K562 (cell line): Measurements from ENCODE around the gene SLC25A42. TPM values are rescaled to one million over a fixed set of nuclear protein-coding genes. Genes with fewer than 3 reads are reported as not detected.
A peak's percentile ranks its signal among the peaks of the same experiment; 100 is the strongest.

Experiments
- MYNN ChIP-seq, 2 experiments: sonication (generic); formaldehyde crosslinking in 1 of 2; IDR thresholded peaks; 2 replicates each; pipeline versions ENCODE4 v1.5.0 to v1.6.1; 2016 to 2020; ENCODE audit warnings: antibody characterized with exemption in 1 of 2, missing genetic modification reagents in 1 of 2
- RNF2 ChIP-seq: sonication (generic); IDR thresholded peaks from 2 replicates; pipeline ENCODE4 v1.6.1; 2016
- SMAD2 ChIP-seq: fragments of 150-350 bp; IDR thresholded peaks from 2 replicates; pipeline ENCODE4 v1.6.1; 2014; ENCODE audit warnings: low read depth, mild to moderate bottlenecking, low read length
- SMARCA4 ChIP-seq: fragments of 450-650 bp; IDR thresholded peaks from 2 replicates; pipeline ENCODE4 v1.6.1; 2016
- ZNF121 ChIP-seq: sonication (generic); formaldehyde crosslinking; conservative IDR thresholded peaks from 2 replicates; pipeline ENCODE4 v1.8.0; 2022; ENCODE audit warnings: missing genetic modification reagents
- ZNF589 ChIP-seq: fragments of 200-800 bp; sonication (Bioruptor generic); IDR thresholded peaks from 2 replicates; pipeline ENCODE4 v1.6.1; 2016; ENCODE audit warnings: low read depth, missing genetic modification characterization, missing compliant biosample characterization
- polyA plus RNA-seq, 8 experiments: library from polyadenylated mRNA; depleted of rRNA in 4 of 8; stranded (reverse) in 5 of 8; unstranded in 3 of 8; fragments of >200 nt; fragmentation: Nextera tagmentation in 2 of 8; fragmentation: Illumina TruSeq in 1 of 8; extraction: Ambion mirVana in 2 of 8; extraction: Trizol in 1 of 8; gene quantifications; 2 replicates each; pipeline versions ENCODE4 v1.2.1 to v1.2.3, GENCODE V29; 2011 to 2014; ENCODE audit warnings: inconsistent platforms in 1 of 8, missing spikeins in 1 of 8
- total RNA-seq, 7 experiments: library from RNA; depleted of rRNA in 6 of 7; stranded (reverse); fragments of >200 nt in 6 of 7; fragmentation: Illumina TruSeq in 2 of 7; extraction: Trizol in 2 of 7; gene quantifications; 2 replicates each; pipeline versions ENCODE4 v1.2.1 to v1.2.3, GENCODE V29; 2011 to 2021; ENCODE audit warnings: low replicate concordance in 1 of 7
- TF ChIP-seq, protein P1 (sequence below): fragments of 450-650 bp; IDR thresholded peaks from 2 replicates; pipeline ENCODE4 v1.6.1; 2017; ENCODE audit warnings: antibody characterized with exemption
- TF ChIP-seq, protein P2 (sequence below): fragments of 200-400 bp; formaldehyde crosslinking; IDR thresholded peaks from 2 replicates; pipeline ENCODE4 v1.6.1; 2017; ENCODE audit warnings: mild to moderate bottlenecking, low read depth, low read length, moderate library complexity
- TF ChIP-seq, protein P3 (sequence below): fragments of 250-450 bp; sonication (Bioruptor Pico); IDR thresholded peaks from 2 replicates; pipeline ENCODE4 v1.8.0; 2021; ENCODE audit warnings: mild to moderate bottlenecking, moderate library complexity
- TF ChIP-seq, protein P4 (sequence below): fragments of 250-450 bp; sonication (Bioruptor Pico); IDR thresholded peaks from 2 replicates; pipeline ENCODE4 v1.8.0; 2022; ENCODE audit warnings: inconsistent platforms, mild to moderate bottlenecking, moderate library complexity, borderline replicate concordance

The SLC25A42 gene
- total and polyA plus RNA-seq, 9 of the 15 experiments (the other 6 are each of a cell fraction or from before 2014, with no cell fraction given): 0.59 to 32.2 (median 14.1) TPM

DNA sequence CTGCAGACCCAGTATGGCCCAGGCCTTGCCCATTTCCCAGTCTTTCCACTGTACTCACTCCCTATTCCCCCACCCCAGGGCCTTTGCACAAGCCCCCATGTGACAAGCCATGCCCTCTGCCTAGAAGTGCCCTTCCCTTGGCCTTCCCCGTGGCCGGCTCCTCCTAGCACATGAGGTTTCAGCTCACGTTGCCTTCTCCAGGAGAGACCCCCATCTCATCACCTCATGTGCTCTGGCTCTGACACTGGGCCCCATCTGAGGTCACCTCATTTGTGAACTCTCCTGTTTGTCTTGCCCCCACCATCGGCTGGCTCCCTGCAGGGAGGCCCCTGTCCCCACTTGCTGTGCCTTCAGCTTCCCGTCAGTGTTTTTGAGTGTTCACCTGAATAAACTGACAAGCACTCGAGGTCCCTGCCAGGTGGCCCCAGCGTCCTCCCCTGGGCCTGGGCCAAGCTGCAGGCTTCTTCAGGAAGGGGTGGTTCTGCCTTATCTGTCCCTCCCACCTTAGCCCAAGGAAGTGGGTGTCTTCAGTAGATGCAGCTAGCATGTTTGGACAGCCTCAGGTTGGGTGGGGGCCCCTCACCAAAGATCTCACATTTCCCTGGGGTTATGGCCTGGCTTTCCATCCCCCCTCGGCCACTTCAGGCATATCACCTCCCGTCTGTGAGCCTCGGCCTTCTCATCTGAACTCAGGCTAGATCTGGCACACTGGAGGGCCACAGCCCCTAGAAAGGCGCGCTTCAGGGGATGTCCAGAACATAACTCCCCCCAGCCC lies 3.8 kb upstream of the SLC25A42 start (continued):
- TF ChIP-seq, protein P1, sequence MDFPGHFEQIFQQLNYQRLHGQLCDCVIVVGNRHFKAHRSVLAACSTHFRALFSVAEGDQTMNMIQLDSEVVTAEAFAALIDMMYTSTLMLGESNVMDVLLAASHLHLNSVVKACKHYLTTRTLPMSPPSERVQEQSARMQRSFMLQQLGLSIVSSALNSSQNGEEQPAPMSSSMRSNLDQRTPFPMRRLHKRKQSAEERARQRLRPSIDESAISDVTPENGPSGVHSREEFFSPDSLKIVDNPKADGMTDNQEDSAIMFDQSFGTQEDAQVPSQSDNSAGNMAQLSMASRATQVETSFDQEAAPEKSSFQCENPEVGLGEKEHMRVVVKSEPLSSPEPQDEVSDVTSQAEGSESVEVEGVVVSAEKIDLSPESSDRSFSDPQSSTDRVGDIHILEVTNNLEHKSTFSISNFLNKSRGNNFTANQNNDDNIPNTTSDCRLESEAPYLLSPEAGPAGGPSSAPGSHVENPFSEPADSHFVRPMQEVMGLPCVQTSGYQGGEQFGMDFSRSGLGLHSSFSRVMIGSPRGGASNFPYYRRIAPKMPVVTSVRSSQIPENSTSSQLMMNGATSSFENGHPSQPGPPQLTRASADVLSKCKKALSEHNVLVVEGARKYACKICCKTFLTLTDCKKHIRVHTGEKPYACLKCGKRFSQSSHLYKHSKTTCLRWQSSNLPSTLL: no peak
- TF ChIP-seq SMARCA4 (peak; percentile 95), RNF2 (peak; percentile 97), MYNN (IDR thresholded peaks at IDR 0.05) (peak; percentile 86), MYNN (CRISPR knock-in tag; IDR thresholded peaks at IDR 0.05) (no peak), ZNF121 (CRISPR knock-in tag) (no peak), SMAD2 (no peak), ZNF589 (CRISPR knock-in tag) (peak; percentile 88; the same call in 1 of the 2 replicates)
- TF ChIP-seq, protein P2, sequence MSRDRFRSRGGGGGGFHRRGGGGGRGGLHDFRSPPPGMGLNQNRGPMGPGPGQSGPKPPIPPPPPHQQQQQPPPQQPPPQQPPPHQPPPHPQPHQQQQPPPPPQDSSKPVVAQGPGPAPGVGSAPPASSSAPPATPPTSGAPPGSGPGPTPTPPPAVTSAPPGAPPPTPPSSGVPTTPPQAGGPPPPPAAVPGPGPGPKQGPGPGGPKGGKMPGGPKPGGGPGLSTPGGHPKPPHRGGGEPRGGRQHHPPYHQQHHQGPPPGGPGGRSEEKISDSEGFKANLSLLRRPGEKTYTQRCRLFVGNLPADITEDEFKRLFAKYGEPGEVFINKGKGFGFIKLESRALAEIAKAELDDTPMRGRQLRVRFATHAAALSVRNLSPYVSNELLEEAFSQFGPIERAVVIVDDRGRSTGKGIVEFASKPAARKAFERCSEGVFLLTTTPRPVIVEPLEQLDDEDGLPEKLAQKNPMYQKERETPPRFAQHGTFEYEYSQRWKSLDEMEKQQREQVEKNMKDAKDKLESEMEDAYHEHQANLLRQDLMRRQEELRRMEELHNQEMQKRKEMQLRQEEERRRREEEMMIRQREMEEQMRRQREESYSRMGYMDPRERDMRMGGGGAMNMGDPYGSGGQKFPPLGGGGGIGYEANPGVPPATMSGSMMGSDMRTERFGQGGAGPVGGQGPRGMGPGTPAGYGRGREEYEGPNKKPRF: no peak
- TF ChIP-seq, protein P3, sequence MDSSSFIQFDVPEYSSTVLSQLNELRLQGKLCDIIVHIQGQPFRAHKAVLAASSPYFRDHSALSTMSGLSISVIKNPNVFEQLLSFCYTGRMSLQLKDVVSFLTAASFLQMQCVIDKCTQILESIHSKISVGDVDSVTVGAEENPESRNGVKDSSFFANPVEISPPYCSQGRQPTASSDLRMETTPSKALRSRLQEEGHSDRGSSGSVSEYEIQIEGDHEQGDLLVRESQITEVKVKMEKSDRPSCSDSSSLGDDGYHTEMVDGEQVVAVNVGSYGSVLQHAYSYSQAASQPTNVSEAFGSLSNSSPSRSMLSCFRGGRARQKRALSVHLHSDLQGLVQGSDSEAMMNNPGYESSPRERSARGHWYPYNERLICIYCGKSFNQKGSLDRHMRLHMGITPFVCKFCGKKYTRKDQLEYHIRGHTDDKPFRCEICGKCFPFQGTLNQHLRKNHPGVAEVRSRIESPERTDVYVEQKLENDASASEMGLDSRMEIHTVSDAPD: no peak
- TF ChIP-seq, protein P4, sequence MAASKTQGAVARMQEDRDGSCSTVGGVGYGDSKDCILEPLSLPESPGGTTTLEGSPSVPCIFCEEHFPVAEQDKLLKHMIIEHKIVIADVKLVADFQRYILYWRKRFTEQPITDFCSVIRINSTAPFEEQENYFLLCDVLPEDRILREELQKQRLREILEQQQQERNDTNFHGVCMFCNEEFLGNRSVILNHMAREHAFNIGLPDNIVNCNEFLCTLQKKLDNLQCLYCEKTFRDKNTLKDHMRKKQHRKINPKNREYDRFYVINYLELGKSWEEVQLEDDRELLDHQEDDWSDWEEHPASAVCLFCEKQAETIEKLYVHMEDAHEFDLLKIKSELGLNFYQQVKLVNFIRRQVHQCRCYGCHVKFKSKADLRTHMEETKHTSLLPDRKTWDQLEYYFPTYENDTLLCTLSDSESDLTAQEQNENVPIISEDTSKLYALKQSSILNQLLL (CRISPR knock-in tag): no peak
